Posterior vena cava (tissue), 2 donors: ENCODE data around the gene MTNR1A. TPM values are rescaled to one million over a fixed set of nuclear protein-coding genes. Genes with fewer than 3 reads are reported as not detected.

Experiments used
- DNase-seq: peaks from one replicate; pipeline ENCODE4 v3.0.0-alpha.2; 2020; ENCODE audit warnings: low spot score
- intact Hi-C, 2 donors: fragments of 100-400 bp; cut with DNase I; formaldehyde crosslinking; loops; one replicate each; pipeline versions ENCODE4 v1.14.1 to v1.14.2; 2022 to 2023
- total RNA-seq, 2 donors: library from RNA; stranded (reverse); fragmentation: NEBNext Ultra II Directional; extraction: Animal tissue kit (Norgen Biotek cat#: 25700); gene quantifications; one replicate each; pipeline ENCODE4 v1.2.1, GENCODE V29; 2021
- donor health status: DM: yes; HTN: yes; CAD: no.
- donor health status: DM: yes; HTN: yes; CAD: no.

The MTNR1A gene
- total RNA-seq, 2 donors from 2014 or later, result not detected

GRCh38 chr4:186502231-186502630 lies 53.1 kb downstream of the MTNR1A start:
- intact Hi-C loops, result no loop called here
- DNase-seq, result no peak

GRCh38 chr4:186501554-186501953 lies 53.8 kb downstream of the MTNR1A start:
- DNase-seq, result no peak
- intact Hi-C loops, result no loop called here

GRCh38 chr4:186500721-186501304 lies 54.6 kb downstream of the MTNR1A start:
- DNase-seq, result no peak

GRCh38 chr4:186499467-186499866 lies 55.9 kb downstream of the MTNR1A start:
- no peak for DNase-seq
- intact Hi-C loops, result no loop called here

More at GRCh38 chr4:186500721-186501304, 54.6 kb downstream of the MTNR1A start:
- intact Hi-C loops, result no loop called here

GRCh38 chr4:186497043-186497442 lies 58.3 kb downstream of the MTNR1A start:
- intact Hi-C loops, result no loop called here
- DNase-seq, result no peak

GRCh38 chr4:186494496-186494895 lies 60.9 kb downstream of the MTNR1A start:
- intact Hi-C loops, result no loop called here
- DNase-seq, result no peak

GRCh38 chr4:186487726-186488125 lies 67.6 kb downstream of the MTNR1A start:
- DNase-seq, result no peak
- intact Hi-C loops, result no loop called here

- DNase-seq, result no peak
- intact Hi-C loops, result no loop called here
Measured at GRCh38 chr4:186486172-186486571, 69.2 kb downstream of the MTNR1A start.

GRCh38 chr4:186485561-186486062 lies 69.8 kb downstream of the MTNR1A start:
- no peak for DNase-seq
- intact Hi-C loops, result no loop called here

GRCh38 chr4:186485150-186485549 lies 70.2 kb downstream of the MTNR1A start:
- no peak for DNase-seq
- intact Hi-C loops, result no loop called here

GRCh38 chr4:186483656-186484055 lies 71.7 kb downstream of the MTNR1A start:
- intact Hi-C loops, result no loop called here
- DNase-seq, result no peak

Other genes with a start within 250 kb of the MTNR1A start
- 10 to 100 TPM; 75.5 to 85.9 TPM for gene FAT1, start 168.3 kb upstream of the MTNR1A start, total RNA-seq